ENCODE data around the gene KLHL22. TPM values are rescaled to one million over a fixed set of nuclear protein-coding genes. Genes with fewer than 3 reads are reported as not detected.
"Not testable (repeated sequence)": the region's sequence is repeated elsewhere in the genome, so short reads cannot be mapped to it uniquely, and the experiment has no call there.

KLHL22 gene
- total RNA-seq, 1 donor from 2014 or later, result 21.4 TPM

DNA sequence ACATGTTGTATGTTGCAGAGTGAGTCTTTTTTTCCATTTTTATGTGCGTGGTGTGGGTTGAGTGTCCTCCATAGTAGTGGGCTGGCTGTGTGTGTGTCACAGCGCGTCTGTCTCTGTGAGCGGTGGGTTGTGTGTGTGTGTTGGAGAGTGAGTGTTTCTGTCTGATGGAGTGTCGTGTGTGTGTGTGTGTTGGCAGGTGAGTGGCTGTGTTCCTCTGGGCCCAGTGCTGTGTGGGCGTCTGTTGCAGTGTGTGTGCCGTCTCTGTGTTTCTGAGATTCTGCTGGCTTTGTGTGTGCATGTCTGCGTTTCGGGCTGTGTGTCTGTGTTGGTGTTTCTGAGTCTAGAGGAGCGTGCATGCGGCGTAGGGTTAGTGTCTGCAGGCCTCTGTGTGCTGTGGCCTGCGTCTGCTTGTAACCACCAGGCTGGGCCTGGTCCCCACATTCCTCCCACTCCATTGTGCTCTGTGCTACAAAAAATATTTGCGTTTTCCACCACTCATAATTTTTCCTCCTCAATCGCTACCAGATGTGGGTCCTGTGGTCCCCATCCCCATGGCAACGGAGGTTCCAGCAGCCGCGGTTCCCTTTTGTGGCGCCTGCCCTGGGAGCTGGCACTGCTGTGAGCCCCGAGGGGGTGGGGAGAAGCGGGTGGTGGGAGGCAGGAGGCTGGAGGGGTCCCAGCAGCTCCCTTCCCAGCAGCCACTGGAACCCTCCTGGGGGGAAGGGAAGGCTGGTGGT, 73.2 kb downstream of the KLHL22 start:
- DNase-seq (ENCODE audit: low read depth, low spot score), result no peak

DNA sequence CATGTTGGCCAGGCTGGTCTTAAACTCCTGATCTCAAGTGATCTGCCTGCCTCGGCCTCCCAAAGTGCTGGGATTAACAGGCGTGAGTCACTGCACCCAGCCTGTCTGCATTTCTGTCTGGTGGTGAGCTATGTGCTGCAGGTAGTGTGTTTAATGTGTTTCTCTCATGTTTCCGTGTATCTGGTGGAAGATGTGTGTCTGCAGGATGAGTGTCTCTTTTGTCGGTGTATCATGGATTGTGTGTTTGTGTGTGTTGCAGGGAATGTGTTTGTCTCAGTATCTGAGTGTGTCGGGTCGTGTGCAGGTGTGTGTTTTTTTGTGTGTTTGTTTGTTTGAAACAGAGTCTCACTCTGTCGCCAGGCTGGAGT, 74.1 kb downstream of the KLHL22 start:
- DNase-seq (ENCODE audit: low read depth, low spot score), result no peak

DNA sequence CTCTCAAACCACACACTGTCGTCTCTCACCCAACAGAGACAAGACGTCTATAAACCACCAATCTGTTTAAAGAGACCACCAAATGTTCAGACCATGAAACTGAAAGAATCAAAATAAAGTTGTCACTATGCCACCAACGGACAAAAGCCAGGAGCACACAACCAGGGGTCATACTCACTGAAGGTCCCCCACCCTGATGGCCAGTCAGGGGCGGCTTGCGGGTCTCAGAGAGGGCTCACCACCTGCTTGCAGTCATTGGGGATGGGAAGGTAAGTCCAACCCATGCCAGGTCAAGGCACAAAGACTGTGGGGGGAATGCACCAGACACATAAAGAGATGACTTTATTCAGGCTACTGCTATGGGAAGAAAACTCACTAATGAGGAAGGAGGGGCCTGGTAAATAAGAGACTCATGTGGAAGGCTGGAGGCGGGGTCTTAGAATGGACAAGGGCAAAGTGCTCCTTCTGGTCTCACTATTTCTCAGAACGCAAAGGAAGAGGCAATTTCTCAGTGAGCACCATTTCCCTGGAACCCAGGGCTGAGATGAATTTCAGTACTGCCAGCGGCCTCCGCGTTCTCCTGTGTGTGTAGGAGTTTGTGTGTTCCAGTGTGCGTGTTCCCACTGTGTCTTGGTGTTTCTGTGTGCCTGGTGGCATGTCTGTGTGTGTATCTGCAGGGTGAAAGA, 75.3 kb downstream of the KLHL22 start:
- no peak for DNase-seq (ENCODE audit: low read depth, low spot score)

DNA sequence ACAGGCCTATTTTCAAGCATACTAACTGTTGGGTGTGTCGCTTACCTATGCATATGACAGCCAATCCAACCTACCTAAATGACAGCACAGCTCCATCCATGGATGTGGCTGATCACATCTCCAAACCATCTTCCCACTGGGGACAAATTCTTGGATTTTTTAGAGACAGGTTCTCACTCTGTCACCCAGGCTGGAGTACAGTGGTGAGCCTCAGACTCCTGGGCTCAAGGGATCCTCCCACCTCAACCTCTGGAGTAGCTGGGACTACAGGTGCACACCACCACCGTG, 76.0 kb downstream of the KLHL22 start:
- no peak for DNase-seq (ENCODE audit: low read depth, low spot score)

DNA sequence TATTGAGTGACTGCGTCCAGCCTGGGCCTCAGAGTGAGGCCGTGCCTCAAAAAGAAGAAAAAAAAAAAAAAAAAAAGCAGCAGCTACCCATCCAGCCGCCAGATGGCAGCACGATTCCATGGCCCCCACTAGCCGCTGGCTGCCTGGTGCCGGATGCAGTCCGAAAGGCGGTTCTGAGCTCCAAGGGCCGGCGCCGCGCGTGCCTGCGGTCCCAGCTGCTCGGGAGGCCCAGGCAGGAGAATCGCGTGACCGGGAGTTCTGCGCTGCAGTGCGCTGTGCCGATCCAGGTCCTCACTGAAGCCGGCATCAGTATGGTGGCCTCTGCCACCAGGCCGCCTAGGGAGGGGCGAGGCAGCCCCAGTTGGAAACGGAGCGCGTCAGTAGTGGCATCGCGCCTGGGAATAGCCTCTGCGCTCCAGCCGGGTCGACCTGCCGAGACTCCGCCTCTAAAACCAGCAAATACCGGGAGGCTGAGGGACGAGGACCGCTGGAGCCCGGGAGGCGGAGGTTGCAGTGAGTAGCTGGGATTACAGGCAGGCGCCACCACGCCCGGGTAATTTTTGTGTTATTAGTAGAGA, 77.3 kb downstream of the KLHL22 start:
- peak; percentile 48 for DNase-seq (ENCODE audit: low read depth, low spot score)

DNA sequence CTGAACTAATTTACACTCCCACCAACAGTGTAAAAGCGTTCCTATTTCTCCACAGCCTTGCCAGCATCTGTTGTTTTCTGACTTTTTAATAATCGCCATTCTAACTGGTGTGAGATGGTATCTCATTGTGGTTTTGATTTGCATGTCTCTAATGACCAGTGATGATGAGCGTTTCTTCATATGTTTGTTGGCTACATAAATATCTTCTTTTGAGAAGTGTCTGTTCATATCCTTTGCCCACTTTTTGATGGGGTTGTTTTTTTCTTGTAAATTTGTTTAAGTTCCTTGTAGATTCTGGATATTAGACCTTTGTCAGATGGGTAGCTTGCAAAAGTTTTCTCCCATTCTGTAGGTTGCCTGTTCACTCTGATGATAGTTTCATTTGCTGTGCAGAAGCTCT, 79.9 kb downstream of the KLHL22 start:
- DNase-seq (ENCODE audit: low read depth, low spot score), result not testable (repeated sequence)

DNA sequence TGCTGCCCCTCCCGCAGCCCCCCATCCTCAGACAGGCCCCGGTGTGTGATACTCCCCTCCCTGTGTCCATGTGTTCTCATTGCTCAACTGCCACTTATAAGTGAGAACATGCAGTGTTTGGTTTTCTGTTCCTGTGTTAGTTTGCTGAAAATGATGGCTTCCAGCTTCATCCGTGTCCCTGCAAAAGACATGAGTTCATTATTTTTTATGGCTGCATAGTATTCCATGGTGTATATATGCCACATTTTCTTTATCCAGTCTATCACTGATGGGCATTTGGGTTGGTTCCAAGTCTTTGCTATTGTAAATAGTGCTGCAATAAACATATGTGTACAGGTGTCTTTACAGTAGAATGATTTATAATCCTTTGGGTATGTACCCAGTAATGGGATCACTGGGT, 80.4 kb downstream of the KLHL22 start:
- DNase-seq (ENCODE audit: low read depth, low spot score), result not testable (repeated sequence)

DNA sequence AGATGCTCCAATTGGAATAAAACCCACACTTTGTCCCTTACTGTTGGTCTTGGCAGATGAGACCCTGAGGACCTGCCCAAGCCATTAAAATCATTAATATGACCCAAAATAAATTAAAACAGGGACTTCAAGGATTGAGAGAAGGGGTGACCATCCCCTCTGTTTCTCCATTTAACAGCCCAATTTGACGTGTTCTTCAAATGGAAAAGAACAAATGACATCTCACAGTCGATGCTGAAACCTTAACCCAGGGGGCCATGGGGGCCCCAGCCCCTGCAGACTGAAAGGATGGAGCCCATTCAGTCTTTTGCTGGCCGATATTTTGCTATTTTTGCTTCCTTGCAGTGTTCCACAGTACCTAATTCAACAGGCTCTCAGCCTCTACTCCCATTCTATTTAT, 81.1 kb downstream of the KLHL22 start:
- no peak for DNase-seq (ENCODE audit: low read depth, low spot score)

DNA sequence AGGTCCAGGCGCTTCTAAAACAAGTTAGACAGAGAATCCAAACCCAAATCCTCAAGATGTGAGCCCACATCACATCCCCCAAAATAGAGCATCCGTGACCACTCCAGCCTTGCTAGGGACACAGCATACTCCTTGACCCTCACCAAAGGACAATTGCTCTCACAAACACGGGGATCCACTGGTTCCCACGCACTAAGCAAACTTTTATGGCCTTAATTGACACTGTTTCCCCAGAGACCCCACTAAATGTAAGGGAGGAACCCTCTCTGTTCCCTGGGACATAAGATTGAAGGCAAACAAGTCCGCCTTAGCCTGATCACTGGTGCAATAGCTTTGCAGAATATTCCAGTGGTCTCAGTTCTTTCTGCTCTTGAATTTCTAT, 81.5 kb downstream of the KLHL22 start:
- DNase-seq (ENCODE audit: low read depth, low spot score), result no peak

DNA sequence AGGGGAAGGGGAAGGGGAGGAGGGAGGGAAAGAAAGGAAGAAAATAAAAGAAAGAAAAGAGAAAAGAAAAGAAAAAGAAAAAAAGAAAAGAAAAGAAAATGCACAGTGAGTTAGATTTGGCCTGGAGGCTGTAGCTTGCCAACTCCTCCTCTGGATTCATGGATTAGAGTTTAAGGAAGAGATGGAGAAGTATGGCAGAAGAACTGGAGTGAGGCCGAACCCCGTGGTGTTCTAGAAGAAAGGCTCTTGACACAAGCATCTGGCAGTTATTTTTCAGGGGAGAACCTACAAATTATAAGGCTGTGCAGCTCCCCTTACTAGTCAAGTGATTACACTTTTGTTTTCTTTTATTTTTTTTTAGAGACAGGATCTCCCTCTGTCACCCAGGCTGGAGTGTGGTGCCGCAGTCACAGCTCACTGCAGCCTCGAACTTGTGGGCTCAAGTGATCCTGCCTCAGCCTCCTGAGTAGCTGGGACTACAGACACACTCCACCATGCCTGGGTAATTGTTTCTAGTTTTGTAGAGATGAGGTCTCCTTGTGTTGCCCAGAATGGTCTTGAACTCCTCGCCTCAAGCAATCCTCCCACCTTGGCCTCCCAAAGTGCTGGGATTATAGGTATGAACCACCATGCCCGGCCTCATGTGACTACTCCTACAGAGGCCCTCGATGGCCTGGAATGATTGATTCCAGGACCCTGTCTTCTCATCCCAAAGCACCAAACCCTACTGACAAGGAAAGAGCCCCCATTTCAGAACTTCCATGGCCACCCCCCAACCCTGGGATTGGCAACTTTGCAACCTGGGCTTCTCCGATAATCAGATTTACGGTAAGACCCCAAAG, 82.2 kb downstream of the KLHL22 start:
- DNase-seq (ENCODE audit: low read depth, low spot score), result no peak

DNA sequence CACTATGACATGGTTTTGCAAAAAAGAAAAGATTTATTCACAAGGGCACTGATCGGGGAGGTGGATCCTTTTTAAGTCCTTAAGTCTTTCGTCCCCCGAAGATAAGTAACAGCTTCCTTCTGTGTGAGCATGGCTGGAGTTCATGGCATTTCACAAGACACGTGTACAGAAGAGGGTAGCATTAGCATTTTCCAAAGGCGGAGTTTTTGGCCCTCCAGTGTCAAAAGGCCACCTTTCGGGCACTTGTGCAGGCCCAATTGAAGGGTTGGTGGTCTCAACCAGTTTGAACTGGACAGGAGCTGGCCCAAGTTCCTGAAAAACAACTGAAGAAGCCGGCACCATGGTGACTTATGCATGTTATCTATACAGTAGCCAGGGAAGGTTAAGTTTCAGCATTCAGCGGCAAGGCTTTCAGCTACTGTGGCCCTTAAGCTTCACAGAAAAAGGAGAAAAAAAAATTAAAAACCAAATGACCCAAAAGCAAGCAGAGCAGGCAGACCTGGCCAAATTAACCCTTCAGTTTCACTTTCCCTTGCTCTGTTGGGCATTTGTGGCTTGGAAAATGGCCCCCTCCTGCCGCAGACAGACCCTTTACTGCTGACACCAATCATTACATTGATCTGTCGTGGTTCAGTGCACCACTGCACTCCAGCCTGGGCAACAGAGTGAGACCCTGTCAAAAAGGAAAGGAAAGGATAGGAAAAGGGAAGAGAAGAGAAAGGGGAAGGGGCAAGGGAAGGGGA, 83.0 kb downstream of the KLHL22 start:
- DNase-seq (ENCODE audit: low read depth, low spot score), result no peak

DNA sequence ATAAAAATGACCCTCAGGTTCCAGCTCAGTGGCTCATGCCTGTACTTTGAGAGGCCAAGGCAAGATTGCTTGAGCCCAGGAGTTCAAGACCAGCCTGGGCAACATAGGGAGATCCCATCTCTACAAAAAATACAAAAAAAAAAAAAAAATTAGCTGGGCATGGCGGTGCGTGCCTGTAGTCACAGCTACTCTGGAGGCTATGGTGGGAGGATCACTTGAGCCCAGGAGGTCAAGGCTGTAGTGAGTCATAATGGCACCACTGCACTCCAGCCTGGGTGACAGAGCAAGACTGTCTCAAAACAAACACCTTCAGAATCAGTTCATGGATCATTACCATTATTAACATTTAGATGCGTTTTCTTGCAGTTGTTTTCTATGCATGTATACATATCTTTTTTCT, 86.2 kb downstream of the KLHL22 start:
- not testable (repeated sequence) for DNase-seq (ENCODE audit: low read depth, low spot score)

DNA sequence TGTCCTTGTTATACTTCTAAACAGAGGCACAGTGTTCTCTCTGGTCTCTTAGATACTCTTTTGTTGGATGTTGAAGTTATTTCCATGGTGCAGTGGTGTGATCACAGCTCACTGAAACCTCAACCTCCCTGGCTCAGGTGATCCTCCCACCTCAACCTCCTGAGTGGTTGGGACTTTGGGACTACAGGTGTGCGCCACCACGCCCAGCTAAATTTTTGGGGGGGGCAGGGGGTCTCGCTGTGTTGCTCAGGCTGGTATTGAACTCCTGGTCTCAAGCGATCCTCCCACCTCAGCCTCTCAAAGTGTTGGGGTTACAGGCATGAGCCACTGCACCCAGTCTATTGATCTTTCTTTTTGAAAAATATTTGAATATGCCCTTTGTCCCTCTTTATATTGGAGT, 86.7 kb downstream of the KLHL22 start:
- no peak for DNase-seq (ENCODE audit: low read depth, low spot score)

DNA sequence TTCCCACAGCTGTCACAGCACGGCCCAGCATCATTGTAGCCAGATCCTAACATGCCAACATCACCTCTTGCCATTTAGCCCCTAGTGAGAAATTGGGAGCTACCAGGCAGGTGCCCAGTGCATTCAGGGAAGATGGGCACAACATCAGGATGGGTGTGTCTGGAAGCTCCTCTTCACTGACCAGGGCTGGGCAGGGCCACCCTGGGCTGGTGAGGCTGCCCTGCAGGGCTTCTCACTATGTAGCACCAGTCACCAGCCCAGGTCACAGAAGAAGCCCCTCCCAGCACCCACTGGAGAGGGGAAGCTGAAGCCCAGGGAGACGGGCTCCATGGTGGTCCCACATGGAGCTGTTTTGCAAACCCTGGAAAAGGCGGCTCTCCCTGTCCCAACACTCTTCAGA, 87.8 kb downstream of the KLHL22 start:
- DNase-seq (ENCODE audit: low read depth, low spot score), result no peak

DNA sequence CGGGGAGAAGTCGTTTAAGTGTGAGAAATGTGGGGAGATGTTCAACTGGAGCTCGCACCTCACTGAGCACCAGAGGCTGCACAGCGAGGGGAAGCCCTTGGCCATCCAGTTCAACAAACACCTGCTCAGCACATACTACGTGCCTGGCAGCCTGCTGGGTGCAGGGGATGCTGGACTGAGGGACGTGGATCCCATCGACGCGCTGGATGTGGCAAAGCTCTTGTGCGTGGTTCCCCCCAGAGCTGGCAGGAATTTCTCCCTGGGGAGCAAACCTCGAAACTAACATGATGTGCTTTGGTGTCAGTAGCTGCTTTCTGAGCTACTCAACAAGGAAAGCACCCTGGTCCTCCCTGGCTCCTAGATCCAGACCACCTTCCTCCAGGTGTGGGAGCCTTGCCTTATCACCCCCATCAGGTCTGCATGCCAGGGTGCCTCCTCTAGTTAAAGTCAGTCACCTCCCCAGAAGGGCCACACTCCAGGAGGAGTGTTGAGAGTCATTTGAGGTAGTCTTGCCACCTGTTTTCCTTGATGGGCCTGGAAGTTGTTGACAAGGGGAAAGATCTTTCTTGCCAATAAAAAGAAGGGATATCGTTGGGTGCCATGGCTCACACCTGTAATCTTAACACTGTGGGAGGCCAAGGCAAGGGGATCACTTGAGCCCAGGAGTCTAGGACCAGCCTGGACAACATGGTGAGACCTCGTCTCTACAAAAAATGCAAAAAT, 88.7 kb downstream of the KLHL22 start:
- DNase-seq (ENCODE audit: low read depth, low spot score), result no peak

DNA sequence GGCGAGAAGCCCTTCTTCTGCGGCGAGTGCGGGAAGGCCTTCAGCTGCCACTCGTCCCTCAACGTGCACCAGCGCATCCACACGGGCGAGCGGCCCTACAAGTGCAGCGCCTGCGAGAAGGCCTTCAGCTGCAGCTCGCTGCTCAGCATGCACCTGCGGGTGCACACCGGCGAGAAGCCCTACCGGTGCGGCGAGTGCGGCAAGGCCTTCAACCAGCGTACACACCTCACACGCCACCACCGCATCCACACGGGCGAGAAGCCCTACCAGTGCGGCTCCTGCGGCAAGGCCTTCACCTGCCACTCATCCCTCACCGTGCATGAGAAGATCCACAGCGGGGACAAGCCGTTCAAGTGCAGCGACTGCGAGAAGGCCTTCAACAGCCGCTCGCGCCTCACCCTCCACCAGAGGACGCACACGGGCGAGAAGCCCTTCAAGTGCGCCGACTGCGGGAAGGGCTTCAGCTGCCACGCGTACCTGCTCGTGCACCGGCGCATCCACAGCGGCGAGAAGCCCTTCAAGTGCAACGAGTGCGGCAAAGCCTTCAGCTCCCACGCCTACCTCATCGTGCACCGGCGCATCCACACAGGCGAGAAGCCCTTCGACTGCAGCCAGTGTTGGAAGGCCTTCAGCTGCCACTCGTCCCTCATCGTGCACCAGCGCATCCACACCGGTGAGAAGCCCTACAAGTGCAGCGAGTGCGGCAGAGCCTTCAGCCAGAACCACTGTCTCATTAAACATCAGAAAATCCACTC, 89.5 kb downstream of the KLHL22 start:
- no peak for DNase-seq (ENCODE audit: low read depth, low spot score)

DNA sequence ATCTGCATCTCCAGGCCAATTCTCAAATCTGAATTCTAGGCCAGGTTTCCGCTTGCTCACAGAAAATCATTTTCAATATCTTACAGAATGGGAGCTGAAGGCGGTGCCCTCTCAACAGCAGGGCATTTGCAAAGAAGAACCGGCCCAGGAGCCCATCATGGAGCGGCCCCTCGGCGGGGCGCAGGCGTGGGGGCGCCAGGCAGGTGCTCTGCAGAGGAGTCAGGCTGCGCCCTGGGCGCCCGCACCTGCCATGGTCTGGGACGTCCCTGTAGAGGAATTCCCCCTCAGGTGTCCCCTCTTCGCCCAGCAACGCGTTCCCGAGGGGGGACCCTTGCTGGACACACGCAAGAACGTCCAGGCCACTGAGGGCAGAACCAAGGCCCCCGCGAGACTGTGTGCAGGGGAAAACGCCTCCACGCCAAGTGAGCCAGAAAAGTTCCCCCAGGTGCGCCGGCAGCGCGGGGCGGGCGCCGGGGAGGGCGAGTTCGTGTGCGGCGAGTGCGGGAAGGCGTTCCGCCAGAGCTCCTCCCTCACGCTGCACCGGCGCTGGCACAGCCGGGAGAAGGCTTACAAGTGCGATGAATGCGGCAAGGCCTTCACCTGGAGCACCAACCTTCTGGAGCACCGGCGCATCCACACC, 90.2 kb downstream of the KLHL22 start:
- DNase-seq (ENCODE audit: low read depth, low spot score), result no peak

DNA sequence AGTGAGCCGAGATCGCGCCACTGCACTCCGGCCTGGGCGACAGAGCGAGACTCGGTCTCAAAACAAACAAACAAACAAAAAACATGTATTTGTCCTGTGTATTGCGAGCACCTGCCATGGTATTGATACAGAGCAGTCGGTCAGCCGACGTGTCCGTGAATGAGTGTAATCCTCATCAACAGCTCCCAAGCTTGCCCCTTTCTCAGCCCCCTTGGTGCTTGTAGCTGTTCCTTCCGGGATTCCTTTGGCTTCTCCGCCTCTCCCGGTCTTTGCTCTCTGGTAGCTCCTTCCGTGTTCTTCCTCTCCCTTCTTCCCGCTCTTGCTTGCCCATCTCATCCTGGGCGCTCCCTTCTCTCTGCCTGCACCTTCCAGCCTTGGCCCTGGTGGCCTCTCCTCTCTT, 90.7 kb downstream of the KLHL22 start:
- no peak for DNase-seq (ENCODE audit: low read depth, low spot score)

DNA sequence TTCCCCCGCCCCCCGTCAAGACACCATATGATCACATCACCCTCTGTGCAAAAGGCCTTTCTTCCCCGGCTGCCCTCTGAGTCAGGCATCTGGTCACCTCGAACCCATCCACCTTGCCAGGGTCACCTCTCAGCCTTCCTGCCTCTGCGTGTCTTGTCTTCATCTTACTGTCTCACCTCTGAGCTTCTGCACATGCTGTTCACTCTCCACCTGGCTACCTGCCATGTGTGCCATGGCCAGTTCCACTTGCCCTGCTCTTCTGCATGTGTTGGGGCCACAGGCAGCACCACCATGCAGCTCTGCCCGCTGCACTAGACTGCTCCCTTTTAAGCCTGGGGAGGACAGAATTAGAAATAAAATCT, 91.8 kb downstream of the KLHL22 start:
- DNase-seq (ENCODE audit: low read depth, low spot score), result no peak

Measured in pulmonary artery endothelial cell (primary cell).